Activated naive CD4-positive, alpha-beta T cell treated with anti-CD3 and anti-CD28 coated beads, Interleukin-2, amount 50 U/mL, for 72 hours (primary cell): ENCODE data around the gene PBRM1. TPM values are rescaled to one million over a fixed set of nuclear protein-coding genes. Genes with fewer than 3 reads are reported as not detected.

Source experiments
- ATAC-seq, 2 donors: fragments of 150-1000 bp; cut with Tn5 transposase; 2 replicates each; pipeline ENCODE4 v1.10.0; 2021; ENCODE audit warnings: mild to moderate bottlenecking in 2 of 2, moderate library complexity in 2 of 2
- DNase-seq, 2 donors: peaks; one replicate each; pipeline ENCODE4 v3.0.0; 2021 to 2022; ENCODE audit warnings: low spot score in 2 of 2
- H3K27ac Mint-ChIP-seq, 2 donors: one replicate each; pipeline ENCODE4 v1.8.0; 2022; ENCODE audit warnings: mild to moderate bottlenecking in 2 of 2, mixed read lengths in 2 of 2
- H3K36me3 Mint-ChIP-seq, 2 donors: one replicate each; pipeline ENCODE4 v1.8.0; 2022; ENCODE audit warnings: mixed read lengths in 2 of 2
- H3K9me3 Mint-ChIP-seq, 2 donors: one replicate each; pipeline ENCODE4 v1.8.0; 2022; ENCODE audit warnings: mixed read lengths in 2 of 2
- total RNA-seq, 2 donors: library from RNA; stranded (reverse); gene quantifications; one replicate each; pipeline ENCODE4 v1.2.3, GENCODE V29; 2022

PBRM1 gene
- total RNA-seq, 2 donors from 2014 or later, result 69.5 to 70.1 TPM

GRCh38 chr3:52710512-52710911 lies 24.8 kb upstream of the PBRM1 start:
- no peaks in the 10 kb centered on the region for H3K9me3 Mint-ChIP-seq
- H3K36me3 Mint-ChIP-seq, result peaks cover 11 to 22% of the 10 kb centered on the region in 2 donors
- ATAC-seq, result no peak
- no peak for DNase-seq
- H3K27ac Mint-ChIP-seq, result peak overlapping the region; percentile 60 to 80

DNA sequence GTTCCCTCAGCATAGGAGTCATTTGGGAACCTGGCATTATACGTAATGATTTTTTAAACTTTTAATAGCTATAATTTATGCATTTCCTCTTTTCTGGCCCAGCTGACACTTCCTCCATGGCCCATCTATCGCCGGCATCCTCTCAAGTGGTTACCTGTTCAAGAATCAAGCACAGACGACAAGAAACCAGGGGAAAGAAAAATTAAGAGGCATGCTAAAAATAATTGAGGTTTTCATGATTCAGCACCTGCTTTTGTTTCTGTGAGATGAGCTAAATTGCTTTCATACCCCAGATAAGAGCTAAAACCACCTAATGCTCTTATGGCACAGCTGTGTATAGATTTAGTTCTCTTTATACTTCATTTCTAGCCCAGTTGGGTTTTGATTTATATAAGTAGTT lies 21.9 kb upstream of the PBRM1 start:
- H3K9me3 Mint-ChIP-seq, result no peaks in the 10 kb centered on the region
- no peak for DNase-seq
- ATAC-seq, result no peak
- H3K36me3 Mint-ChIP-seq, result peaks cover 19 to 33% of the 10 kb centered on the region in 2 donors
- peak overlapping the region; percentile 91 to 95 for H3K27ac Mint-ChIP-seq

- H3K9me3 Mint-ChIP-seq, result no peaks in the 10 kb centered on the region
- ATAC-seq (peak; percentile 93 to 95), DNase-seq (peak; percentile 86 to 90)
- H3K36me3 Mint-ChIP-seq, result peaks cover 19 to 33% of the 10 kb centered on the region in 2 donors
- peak within 1 kb of the TSS; percentile 95 to 98 for H3K27ac Mint-ChIP-seq
These were observed 20.3 kb upstream of the PBRM1 start, which contains the start of the genes GLT8D1 and SPCS1 for GRCh38 chr3:52705688-52706686. Gene GLT8D1, minus strand, starts transcription at chr3:52705791. Its CDS starts 5,331 bp downstream, at chr3:52700460. Gene SPCS1, plus strand, starts transcription at chr3:52706106. Its CDS starts 141 bp downstream, at chr3:52706247.

- H3K27ac Mint-ChIP-seq, result peak overlapping the region; percentile 95 to 98
- DNase-seq (no peak), ATAC-seq (no peak)
- peaks cover 19 to 33% of the 10 kb centered on the region in 2 donors for H3K36me3 Mint-ChIP-seq
- H3K9me3 Mint-ChIP-seq, result no peaks in the 10 kb centered on the region
These were observed 19.6 kb upstream of the PBRM1 start for GRCh38 chr3:52705438-52705687.

GRCh38 chr3:52704611-52705437 lies 19.1 kb upstream of the PBRM1 start:
- peak; percentile 4 to 30 for ATAC-seq
- Mint-ChIP-seq H3K27ac (peak overlapping the region; percentile 95 to 98), H3K36me3 (peaks cover 19 to 33% of the 10 kb centered on the region in 2 donors), H3K9me3 (no peaks in the 10 kb centered on the region)
- peak; percentile 12 to 61 for DNase-seq

GRCh38 chr3:52703341-52703740 lies 17.6 kb upstream of the PBRM1 start:
- peaks cover 19 to 27% of the 10 kb centered on the region in 2 donors for H3K36me3 Mint-ChIP-seq
- DNase-seq (no peak), ATAC-seq (no peak)
- no peak overlapping the region for H3K27ac Mint-ChIP-seq
- H3K9me3 Mint-ChIP-seq, result no peaks in the 10 kb centered on the region

DNA sequence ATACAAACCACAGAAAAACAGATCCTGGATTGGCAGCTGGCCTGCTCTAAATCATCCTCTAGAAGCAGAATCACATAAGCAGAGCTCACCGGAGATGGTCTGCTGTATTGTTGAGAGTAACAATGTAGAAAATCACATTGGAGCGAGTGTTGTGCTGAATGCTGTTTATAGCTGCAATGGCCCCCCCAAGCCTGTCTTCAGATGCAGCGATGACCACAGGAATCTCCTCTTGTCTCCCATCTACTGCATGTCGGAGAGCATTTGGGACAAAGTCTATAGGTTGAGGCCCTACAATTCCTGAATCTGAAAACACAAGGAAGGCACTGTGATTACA lies 11.9 kb upstream of the PBRM1 start:
- Mint-ChIP-seq H3K27ac (peak overlapping the region in 1 of 2 donors; percentile 54), H3K36me3 (peaks cover 22 to 39% of the 10 kb centered on the region in 2 donors), H3K9me3 (no peaks in the 10 kb centered on the region)
- DNase-seq (no peak), ATAC-seq (no peak)

- DNase-seq (no peak), ATAC-seq (no peak)
- Mint-ChIP-seq H3K36me3 (peaks cover 22 to 40% of the 10 kb centered on the region in 2 donors), H3K9me3 (no peaks in the 10 kb centered on the region), H3K27ac (peak overlapping the region; percentile 14 to 54)
These were observed 11.3 kb upstream of the PBRM1 start for GRCh38 chr3:52696830-52697631.

DNA sequence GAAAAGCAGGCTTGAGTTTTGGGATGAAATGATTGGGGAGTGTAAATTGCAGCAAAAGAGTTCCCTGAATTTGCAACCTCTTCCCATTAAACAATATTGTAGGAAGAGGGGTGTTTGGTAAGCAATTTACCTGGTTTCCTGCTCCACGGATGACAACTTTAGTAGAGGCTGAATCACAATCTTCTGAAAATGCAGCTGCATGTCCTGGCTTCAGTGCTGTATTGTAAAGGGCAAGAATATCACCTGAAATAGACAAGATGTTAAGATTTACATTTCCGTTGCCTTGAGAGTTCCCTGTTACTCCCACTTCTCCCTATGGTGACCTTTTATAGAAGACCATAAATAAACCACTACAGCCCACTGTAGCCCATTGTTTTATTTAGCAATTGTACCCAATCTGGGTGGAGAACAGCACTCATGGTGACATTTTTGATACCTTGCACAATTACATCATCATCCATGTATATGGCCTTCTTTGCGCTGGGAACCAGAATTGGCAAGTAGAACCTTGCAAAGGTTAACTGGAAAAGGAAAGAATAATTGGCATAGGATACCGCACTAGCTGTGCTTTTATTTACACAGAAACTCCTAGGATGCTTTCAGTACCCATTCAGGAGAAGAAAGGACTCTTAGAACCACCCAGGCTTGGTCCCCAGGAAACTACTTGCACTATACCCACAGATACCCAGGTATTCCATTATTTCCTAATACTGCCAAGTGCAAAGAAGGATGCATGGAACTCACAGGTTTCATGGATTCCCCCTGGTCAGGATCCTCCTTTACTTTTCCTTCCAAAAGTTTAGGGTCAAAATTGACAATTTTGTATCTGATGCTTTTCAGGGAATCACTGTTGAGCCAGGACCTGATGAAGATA lies 10.3 kb upstream of the PBRM1 start:
- H3K27ac Mint-ChIP-seq, result peak overlapping the region in 1 of 2 donors; percentile 60
- no peaks in the 10 kb centered on the region for H3K9me3 Mint-ChIP-seq
- no peak for DNase-seq
- peaks cover 22 to 40% of the 10 kb centered on the region in 2 donors for H3K36me3 Mint-ChIP-seq
- ATAC-seq, result no peak

DNA sequence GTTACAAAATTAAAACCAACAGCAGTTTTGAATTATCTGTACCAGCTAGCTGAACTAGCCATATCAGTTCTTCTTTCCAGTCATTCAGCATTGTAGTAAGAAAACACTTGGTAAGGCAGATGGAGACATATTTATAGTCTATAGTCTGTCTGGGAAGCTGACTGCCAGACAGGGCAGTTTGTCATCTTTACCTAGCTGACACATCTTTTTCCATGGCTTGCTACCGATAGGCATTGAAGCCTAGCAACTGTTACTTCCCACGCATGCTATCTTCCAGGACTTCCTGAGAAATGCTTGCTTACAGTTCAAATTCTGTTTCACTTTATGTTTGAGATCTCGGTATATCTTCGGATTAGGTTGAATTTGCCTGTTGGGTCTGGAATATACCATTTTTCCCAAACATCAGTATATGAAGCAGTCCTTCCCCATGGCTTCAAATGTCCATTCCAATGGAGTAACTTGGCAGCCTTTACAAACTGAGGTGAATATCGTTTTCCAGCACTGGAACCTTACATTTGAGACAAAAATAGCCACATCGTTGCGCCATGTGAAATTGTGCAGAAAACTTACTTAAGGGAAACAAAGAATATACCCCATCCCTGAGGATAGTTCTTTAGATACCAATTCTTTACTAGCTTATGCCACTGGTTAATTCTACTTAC lies 8.9 kb upstream of the PBRM1 start:
- H3K9me3 Mint-ChIP-seq, result no peaks in the 10 kb centered on the region
- ATAC-seq, result peak in 1 of 2 donors; percentile 18

DNA sequence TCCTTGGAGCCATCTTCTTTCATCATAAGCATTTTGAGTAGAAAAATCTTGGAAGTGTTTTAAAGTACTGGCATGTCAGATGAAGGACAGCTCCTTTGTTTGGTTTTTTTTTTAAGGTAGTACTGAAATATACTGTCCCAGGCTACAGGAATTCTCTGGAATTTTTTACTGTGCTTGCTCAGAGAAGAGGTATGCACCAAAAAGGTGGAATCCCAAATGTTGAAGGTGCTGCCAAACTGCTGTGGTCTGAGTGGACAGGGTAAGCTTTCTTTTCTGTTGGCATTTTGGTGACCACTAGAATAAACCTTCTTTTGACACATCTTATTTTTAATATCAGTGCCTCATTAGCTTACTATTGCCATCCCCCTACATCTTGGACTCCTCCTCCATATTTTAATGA lies 7.4 kb upstream of the PBRM1 start:
- peak overlapping the region; percentile 17 to 82 for H3K27ac Mint-ChIP-seq
- H3K36me3 Mint-ChIP-seq, result peaks cover 47 to 70% of the 10 kb centered on the region in 2 donors
- H3K9me3 Mint-ChIP-seq, result no peaks in the 10 kb centered on the region
- ATAC-seq, result no peak
- no peak for DNase-seq

More for the DNA sequence above, 8.9 kb upstream of the PBRM1 start:
- peaks cover 31 to 54% of the 10 kb centered on the region in 2 donors for H3K36me3 Mint-ChIP-seq
- no peak for DNase-seq
- peak overlapping the region in 1 of 2 donors; percentile 51 for H3K27ac Mint-ChIP-seq

GRCh38 chr3:52690560-52690959 lies 4.8 kb upstream of the PBRM1 start:
- ATAC-seq, result no peak
- no peak for DNase-seq
- Mint-ChIP-seq H3K27ac (peak overlapping the region; percentile 73 to 96), H3K9me3 (no peaks in the 10 kb centered on the region), H3K36me3 (peaks cover 70 to 83% of the 10 kb centered on the region in 2 donors)

GRCh38 chr3:52689151-52689550 lies 3.4 kb upstream of the PBRM1 start:
- peak overlapping the region; percentile 94 to 96 for H3K27ac Mint-ChIP-seq
- ATAC-seq (no peak), DNase-seq (no peak)
- H3K9me3 Mint-ChIP-seq, result no peaks in the 10 kb centered on the region
- peaks cover 69 to 77% of the 10 kb centered on the region in 2 donors for H3K36me3 Mint-ChIP-seq

GRCh38 chr3:52688266-52688665 lies 2.6 kb upstream of the PBRM1 start:
- Mint-ChIP-seq H3K27ac (peak overlapping the region; percentile 96 to 98), H3K9me3 (no peaks in the 10 kb centered on the region), H3K36me3 (peaks cover 63 to 68% of the 10 kb centered on the region in 2 donors)
- ATAC-seq (no peak), DNase-seq (no peak)

DNA sequence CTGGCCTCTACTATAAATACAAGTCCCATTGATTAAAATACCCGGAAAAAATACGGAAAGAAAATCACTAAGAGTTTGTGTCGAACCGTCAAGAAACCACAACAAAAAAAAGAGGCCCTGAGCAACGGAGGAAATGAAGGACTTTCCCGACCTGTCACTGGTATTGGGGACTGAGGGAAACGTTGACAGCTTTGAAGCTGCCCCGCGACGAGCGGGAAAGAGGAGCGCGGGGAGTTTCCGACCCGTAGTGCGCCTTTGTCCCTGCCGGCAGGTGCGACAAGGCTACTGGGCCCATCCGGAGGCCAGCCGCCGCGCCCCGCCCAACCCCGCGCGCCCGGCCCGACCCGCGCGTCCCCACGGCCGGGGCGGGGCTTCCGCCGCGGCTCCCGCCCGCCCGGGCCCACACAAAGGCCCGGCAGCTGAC lies 416 bp downstream of the PBRM1 start:
- peak; percentile 78 to 81 for ATAC-seq
- DNase-seq, result peak; percentile 82 to 92
- Mint-ChIP-seq H3K36me3 (peaks cover 52 to 61% of the 10 kb centered on the region in 2 donors), H3K27ac (peak overlapping the region; percentile 93 to 96), H3K9me3 (no peaks in the 10 kb centered on the region)
